ENCODE results near the gene CHSY3.

CHSY3 gene

GRCh38 chr5:130102960-130103359, 198.7 kb downstream of the CHSY3 start:
- DNase-seq, result no peak

DNA sequence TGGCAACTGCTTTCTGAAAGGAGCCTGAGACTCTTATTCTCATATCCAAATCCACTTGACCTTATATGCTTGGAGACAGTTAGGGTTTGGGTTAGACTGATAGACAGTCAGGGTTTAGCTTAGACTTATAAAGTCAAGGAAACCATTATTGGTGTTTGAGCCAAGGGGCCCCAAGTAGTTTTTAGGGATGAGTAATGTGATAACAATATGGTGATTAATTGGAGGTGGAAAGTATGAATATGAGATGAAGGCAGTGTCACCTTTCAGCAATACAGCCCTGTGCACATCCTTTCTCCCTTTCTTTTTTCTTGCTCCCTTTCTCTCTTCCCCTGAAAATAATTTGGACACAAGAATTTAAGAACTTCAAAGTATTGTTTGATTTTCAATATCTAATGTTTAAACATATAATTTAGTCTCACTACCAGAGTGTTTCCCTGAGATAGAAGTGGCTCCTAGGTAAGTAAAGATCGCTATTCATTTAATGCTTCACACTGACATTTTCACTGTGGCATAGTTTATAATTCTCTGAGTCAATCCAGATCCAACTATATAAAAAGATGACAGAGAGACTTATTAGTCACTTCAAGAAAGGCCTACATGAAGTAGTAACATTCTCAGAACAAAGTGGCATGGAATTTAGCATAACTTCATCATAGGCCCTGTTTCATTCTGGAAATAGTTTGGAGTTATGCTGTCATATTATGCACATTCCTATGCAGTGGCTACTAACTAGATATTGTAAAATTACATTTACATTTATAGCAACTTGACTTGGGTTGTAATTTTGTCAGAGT, 200.8 kb downstream of the CHSY3 start:
- DNase-seq, result no peak

DNA sequence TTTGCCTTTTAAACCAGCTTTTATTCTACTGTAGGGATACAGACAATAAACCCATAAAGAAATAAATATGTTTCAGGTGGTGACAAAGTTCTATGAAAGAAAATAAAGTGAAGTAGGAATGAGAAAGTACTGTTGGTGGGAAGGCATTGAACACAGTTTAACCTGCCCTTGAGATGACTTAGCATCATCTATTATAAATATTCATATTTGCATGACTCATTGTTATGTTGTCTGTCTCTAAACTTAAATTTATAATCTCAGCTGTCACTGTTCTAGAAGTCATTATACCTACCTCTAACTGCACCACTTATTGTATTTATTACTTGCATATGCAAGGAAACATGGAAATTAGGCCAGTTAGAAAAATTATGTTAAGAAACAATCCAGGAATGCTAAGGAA, 202.2 kb downstream of the CHSY3 start:
- DNase-seq, result no peak

GRCh38 chr5:130109152-130109551, 204.9 kb downstream of the CHSY3 start:
- DNase-seq, result no peak

DNA sequence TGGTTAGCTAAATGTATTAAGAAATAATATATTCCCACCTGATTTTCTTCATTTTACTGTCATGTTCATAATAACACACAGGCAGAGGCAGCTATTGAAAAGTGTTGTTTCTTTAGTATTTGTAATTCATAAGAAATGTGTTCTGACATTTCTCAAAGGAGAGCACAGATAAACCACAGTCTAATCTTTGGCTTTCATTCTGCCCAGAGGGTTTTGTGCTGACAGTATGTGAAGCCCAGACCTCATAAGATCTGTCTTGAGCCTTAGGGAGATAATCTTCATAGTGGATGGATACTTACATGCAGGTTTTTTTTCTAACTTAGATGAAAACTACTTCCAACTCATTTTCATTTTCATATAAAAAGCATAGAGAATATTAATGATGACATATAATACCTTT, 206.1 kb downstream of the CHSY3 start:
- DNase-seq, result no peak

- no peak for DNase-seq
These were observed 207.5 kb downstream of the CHSY3 start for GRCh38 chr5:130111746-130112145.

DNA sequence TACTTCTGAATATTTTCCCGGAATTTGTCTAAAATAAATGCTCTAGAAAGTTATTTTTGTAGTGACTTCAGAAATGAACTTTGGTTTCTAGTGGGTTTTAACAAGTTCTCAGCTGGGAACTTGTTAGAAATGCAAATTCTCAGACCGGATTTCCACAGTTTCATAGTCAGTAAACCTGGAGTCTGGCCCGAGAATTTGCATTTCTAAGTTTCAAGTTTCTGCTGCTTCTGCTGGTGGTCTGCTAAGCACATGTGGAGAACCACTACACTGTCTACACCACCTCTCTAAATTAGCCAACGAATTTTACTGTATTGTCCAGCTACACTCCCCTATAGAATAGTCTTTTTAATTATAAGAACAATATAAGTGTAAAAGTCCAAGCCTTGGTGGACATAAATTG, 208.0 kb downstream of the CHSY3 start:
- no peak for DNase-seq

DNA sequence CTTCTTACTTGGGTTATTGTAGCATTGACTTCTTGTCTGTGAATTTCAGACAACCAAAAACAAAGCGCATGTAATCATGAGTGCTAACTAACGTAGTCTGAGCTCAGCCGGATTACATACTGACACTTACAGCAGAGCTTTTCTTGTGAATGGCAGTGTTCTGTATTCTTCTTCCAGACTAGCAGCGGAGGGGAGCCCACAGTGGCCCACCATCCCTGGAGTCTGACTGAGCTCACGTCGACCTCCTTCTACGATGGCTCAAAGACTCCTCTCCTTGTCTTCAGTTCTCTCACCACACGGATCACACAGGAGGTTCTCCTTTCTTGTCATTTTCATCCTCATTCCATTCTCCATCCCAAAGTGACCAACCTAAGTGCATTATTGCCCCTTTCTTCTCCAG, 211.4 kb downstream of the CHSY3 start:
- no peak for DNase-seq

DNA sequence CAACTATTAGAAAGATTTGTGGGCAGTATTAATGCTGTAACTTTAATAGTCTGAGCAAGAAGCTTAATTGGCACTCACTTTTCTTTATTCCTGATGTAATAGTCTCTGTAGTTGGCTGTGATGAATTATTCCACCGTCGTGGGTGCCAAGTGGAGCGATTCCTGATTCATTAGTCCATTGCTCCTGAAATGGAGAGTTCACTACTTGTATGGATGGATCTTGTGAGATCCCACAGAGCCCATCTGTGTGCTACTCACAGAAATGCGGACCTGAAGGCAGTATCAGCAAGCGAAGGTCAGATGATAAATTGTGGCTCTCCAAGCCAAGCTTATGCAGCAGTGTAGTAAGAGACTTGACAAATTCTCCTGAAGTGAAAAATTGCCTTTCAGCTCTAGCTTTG, 212.2 kb downstream of the CHSY3 start:
- no peak for DNase-seq

- DNase-seq, result no peak
These were observed 212.7 kb downstream of the CHSY3 start for GRCh38 chr5:130116972-130117371.

DNA sequence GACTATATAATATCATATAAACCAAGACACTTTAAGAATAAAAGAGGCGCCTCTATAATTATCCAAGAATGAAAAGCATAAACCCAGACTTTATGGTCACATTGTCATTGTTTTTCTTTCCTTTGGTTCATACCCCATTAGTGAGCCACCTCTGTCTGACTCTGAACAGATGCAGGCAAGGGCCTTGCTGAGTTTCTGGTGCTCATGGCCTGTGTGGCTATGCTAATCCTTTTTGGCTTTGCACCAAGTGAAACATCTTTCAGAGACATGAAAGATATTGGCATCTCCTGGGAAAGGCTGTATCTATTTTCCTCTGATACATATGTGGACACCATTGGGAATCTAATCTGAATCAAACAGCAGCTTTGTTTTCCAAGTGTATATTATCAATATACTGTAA, 222.5 kb downstream of the CHSY3 start:
- DNase-seq, result no peak

DNA sequence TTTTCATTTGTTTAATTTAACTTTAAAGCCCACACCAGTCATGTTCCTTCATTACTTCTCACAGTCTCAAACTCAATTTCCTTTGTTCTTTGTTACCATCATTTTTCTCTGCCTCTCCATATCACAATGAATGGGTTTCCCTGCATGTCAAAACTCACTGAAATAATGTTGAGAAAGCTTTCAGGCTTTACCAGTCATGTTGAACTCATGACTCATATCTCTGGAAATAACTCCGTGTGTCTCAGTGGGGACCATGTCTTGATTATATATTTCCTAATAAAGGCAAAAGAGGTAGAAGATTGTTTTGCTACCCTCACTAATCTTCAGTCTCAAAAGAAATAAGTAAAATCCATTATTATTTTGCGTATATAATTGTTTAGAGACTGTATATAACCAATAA, 231.2 kb downstream of the CHSY3 start:
- DNase-seq, result no peak

- no peak for DNase-seq
These were observed 232.0 kb downstream of the CHSY3 start for GRCh38 chr5:130136300-130136699.

DNA sequence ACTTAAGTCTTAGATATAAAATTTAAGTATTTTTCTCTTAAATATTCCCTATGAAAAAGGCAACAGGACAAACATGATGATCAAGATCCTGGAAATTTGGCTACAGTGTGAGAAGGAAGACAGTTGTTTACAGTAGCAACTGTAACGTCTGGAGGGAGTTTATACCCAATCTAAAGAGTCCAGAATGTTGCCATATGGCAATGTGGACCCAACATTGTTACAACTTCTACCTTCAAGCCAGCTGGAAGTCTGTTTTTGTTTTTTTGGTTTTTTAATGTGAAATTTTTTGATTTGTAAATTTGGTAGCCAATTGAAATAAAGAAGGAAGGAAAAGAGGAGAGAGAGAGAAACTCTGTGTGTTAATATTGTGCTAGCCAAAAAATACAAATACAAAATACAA, 233.4 kb downstream of the CHSY3 start:
- DNase-seq, result no peak

DNA sequence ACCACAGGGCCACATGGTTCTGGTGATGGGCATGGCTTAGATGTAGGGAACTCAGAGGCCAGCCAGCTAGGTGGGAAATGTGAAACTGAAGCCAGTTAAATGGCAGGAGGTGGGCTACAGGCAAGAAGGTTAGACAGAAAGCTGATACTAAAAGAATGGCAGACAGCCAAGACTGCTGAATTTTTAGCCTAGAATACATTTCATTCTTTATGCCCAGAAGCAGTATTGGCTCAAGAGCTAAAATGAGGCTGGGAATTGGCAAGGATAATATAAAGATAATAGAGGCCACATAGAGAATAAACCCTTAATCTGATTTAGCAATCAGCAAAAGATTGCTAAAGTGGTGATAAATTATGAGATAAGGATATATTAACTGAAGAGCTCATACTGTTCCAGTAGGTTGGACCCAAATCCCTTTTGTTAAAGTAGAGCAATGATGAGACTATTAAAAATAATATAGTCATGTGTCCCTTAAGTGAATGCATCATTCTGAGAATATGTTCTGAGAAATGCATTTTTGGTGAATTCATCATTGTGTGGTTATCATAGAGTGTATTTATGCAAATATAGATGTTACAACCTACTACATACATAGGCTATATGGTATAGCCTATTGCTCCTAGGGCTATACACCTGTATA, 234.3 kb downstream of the CHSY3 start:
- no peak for DNase-seq

DNA sequence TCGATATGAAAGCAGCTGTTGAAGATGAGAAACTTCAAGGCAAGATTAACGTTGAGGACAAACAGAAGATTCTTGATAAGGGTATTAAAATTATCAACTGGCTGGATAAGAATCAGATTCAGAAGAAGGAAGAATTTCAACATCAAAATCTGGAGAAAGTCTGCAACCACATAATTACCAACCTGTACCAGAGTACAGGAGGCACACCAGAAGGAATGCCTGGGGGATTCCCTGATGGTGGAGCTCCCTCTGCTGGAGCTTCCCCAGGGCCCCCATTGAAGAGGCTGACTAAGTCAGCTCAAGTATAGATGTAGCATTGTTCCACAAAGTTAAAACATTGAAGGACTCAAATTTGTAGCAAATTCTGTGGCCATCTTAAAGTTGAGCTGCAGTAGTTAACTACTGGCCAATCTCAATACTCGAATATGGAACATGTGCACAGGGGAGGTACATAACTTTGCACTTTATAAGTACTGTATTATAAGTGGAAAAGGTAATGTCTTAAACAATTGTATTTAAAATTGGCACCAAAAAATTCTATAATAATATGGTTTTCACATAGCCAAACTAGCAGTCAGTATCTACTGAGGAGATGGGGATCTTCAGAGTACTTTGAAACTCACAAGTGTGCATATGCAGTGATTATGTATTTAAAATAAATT, 237.5 kb downstream of the CHSY3 start:
- DNase-seq, result no peak

GRCh38 chr5:130151239-130151638, 247.0 kb downstream of the CHSY3 start:
- no peak for DNase-seq

DNA sequence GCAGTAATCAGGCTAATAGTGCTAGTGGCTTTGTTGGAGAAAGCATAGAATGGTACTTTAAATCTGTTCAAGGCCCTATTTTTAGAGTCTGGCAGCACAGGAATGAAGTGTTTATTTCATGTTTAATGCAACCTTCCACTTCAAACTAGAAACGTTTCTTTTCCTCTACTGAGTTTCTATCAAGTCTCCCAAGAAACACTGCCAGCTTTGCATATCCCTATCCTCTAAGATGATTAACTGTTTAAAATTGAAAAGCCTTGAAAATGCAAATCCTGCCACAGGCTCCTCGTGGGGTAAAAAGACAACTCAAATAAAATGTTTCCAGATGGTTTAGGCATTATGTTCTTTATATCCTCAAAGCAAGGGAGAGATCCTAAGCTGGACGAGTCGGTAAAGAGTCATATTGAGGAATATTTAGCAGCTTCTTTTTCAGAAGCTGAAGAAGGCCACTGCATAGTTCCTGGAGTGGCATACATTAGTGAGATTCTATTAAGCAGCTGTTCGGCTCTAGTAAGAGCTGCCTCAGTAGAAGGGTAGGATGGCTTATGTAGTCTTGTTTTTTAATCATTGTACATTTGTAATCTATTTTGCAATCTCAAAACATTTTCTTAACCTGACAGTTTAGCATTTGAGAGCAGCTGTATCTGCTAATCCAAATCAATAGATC, 251.2 kb downstream of the CHSY3 start:
- no peak for DNase-seq

- no peak for DNase-seq
These were observed 253.8 kb downstream of the CHSY3 start for GRCh38 chr5:130158036-130158435.

DNA sequence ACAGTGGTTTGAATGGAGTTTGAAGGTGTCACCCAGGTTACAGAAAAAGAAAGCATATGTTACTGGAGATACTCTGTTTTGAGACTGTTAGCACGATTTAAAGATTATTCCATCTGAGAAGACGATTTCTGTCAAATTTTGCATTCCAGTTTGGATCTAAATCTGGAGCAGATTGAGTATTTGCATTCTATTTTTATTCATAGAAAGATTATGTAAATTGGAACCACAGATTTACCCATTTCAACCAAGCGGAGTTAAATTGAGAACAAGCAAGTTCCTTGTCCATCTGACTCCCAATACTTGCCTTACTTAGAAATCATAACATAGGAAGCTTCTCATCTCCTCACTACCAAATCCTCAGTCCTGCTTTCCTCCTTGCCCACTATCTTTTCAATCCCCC, 255.7 kb downstream of the CHSY3 start:
- DNase-seq, result no peak

DNA sequence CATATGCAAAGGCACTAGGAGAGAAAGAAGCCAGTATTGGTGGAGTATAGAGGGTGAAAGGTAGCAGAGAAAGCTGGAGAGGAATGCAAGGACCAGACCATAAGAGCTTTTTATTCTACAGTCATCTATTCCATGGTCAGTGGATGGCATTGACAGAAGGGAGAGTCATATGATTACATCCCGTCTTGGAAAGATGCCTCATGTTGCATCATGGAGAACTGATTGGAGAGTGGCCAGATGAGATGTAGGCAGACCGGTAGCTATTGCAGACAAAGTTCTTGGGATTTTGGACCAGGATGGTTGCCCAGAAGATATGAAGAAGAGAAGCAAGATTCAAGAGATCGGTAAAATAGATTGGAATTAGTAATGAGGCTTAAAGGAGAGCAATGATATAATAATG, 260.7 kb downstream of the CHSY3 start:
- DNase-seq, result no peak

DNA sequence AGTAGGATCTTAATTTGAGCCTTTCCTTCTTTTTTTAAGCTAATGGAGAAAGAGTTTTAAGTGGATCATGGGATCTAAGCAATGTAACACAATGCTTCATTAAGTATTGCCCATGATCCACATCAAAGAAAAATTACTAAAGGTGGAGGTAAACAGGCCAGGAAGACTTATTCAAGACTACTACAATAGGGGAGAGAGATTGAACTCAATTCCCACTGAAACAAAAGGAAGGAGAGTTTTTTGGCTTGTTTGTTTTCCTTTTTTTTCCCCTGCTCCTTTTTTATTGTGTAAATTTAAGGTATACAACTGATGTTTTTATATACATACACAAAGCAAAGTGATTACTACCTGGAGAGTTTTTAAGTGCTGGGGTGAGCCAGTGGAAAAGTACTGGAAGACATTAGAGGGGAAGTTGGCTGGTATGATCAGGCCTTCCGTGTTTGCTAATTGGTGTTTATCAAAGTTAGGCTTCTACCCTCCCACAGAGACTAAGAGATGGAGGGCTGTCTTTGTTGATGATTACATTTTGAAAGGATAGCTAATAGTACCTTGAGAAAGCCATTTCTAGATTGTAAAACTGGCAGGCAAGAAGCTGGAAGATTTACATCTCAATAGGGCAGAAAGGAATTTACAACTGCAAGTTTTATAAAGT, 262.7 kb downstream of the CHSY3 start:
- no peak for DNase-seq

- DNase-seq, result no peak
These were observed 263.9 kb downstream of the CHSY3 start for GRCh38 chr5:130168211-130168610.
